Stomach (tissue), 9 donors: ENCODE measurements around the gene EVA1C. TPM values are rescaled to one million over a fixed set of nuclear protein-coding genes. Genes with fewer than 3 reads are reported as not detected.

Source experiments
- DNase-seq, 2 donors: peaks; one replicate each; pipeline versions ENCODE4 v3.0.0 to v3.0.0-alpha.2; 2013 to 2019
- H3K27ac ChIP-seq, 5 donors: fragments of 200-600 bp in 4 of 5; sonication (generic) in 4 of 5; one replicate each; pipeline ENCODE4 v1.5.1; 2013 to 2019; ENCODE audit warnings: mild to moderate bottlenecking in 1 of 5, moderate library complexity in 1 of 5
- H3K27me3 ChIP-seq, 3 donors: fragments of 200-600 bp; sonication (generic); one replicate each; pipeline ENCODE4 v1.5.1; 2017 to 2019; ENCODE audit warnings: mixed run types in 1 of 3
- H3K36me3 ChIP-seq, 4 donors: fragments of 200-600 bp; sonication (generic); 1 replicate in 3 of 4; 2 replicates in 1 of 4; pipeline ENCODE4 v1.5.1; 2016 to 2019
- H3K4me1 ChIP-seq, 4 donors: fragments of 200-600 bp; sonication (generic); one replicate each; pipeline ENCODE4 v1.5.1; 2016 to 2019
- H3K4me3 ChIP-seq, 4 donors: fragments of 200-600 bp; sonication (generic) in 3 of 4; one replicate each; pipeline ENCODE4 v1.5.1; 2016 to 2019; ENCODE audit warnings: mild to moderate bottlenecking in 1 of 4
- H3K9me3 ChIP-seq, 4 donors: fragments of 200-600 bp; sonication (generic); one replicate each; pipeline ENCODE4 v1.5.1; 2016 to 2019
- EP300 ChIP-seq: sonication (generic); formaldehyde crosslinking; IDR thresholded peaks from one replicate; pipeline ENCODE4 v1.6.1; 2017; ENCODE audit warnings: antibody characterized with exemption
- POLR2A ChIP-seq, 4 donors: fragments of 450-650 bp; IDR thresholded peaks; one replicate each; pipeline ENCODE4 v1.6.1; 2016; ENCODE audit warnings: antibody characterized with exemption in 4 of 4, control low read depth in 2 of 4, mild to moderate bottlenecking in 1 of 4, moderate library complexity in 1 of 4
- POLR2AphosphoS5 ChIP-seq, 3 donors: sonication (generic); formaldehyde crosslinking; IDR thresholded peaks; one replicate each; pipeline ENCODE4 v1.6.1; 2016; ENCODE audit warnings: antibody characterized with exemption in 3 of 3
- WGBS, 5 donors: extraction: QIAGEN DNeasy Blood & Tissue Kit in 3 of 5; methylation state at CpG; one replicate each; pipeline versions ENCODE4 v1.1.5 to v1.1.7; 2013 to 2018; 5-methylcytosine and 5-hydroxymethylcytosine counted together
- intact Hi-C: fragments of 100-400 bp; cut with DNase I; formaldehyde crosslinking; loops from one replicate; pipeline ENCODE4 v1.15.1; 2023; ENCODE audit warnings: low total_unique reads
- polyA plus RNA-seq, 3 donors: library from polyadenylated mRNA; stranded (reverse); fragments of 200-250 nt; gene quantifications; one replicate each; pipeline ENCODE4 v1.2.3, GENCODE V29; 2013
- total RNA-seq, 5 donors: library from RNA; depleted of rRNA; stranded (reverse); fragments of >200 nt; gene quantifications; one replicate each; pipeline versions ENCODE4 v1.1.0 to v1.2.3, GENCODE V29; 2014 to 2016
- TF ChIP-seq, protein P1 (sequence below), 7 experiments: fragments of 450-650 bp in 4 of 7; fragments of 200-600 bp in 3 of 7; sonication (generic) in 3 of 7; IDR thresholded peaks; one replicate each; pipeline ENCODE4 v1.5.1; 2016 to 2019; ENCODE audit warnings: antibody characterized with exemption in 7 of 7, control low read depth in 2 of 7, mild to moderate bottlenecking in 1 of 7
- donor health status: healthy with polysubstance abuse.
- donor health status: Bipolar disorder and iron deficiency.
- donor health status: healthy.

EVA1C gene
- total and polyA plus RNA-seq, 8 donors = 10.6 to 142 (median 42.9) TPM

DNA sequence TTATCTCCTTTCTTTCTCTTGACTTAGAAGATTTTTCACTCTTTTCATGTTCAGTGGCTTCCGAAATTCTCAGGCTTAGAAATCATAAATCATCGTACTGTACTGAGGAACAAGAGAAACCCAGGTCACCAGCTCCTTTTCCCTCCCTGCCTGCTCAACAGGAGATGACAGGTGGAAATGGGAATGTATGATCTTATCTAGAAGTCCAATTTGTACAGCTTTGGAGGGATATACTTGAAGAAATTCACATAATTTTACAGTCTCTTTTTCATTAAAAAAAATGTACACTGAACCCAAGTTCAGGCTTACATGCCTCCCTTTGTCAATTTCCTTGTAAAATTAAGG, 11.7 kb downstream of the EVA1C start:
- peaks cover 0 to 20% (median 2%) of the 10 kb centered on the region in 4 donors for H3K36me3 ChIP-seq
- H3K9me3 ChIP-seq = no peaks in the 10 kb centered on the region
- TF ChIP-seq POLR2A (IDR thresholded peaks at IDR 0.05) = no peak
- no peak for TF ChIP-seq POLR2AphosphoS5 (IDR thresholded peaks at IDR 0.05)
- TF ChIP-seq, protein P1, sequence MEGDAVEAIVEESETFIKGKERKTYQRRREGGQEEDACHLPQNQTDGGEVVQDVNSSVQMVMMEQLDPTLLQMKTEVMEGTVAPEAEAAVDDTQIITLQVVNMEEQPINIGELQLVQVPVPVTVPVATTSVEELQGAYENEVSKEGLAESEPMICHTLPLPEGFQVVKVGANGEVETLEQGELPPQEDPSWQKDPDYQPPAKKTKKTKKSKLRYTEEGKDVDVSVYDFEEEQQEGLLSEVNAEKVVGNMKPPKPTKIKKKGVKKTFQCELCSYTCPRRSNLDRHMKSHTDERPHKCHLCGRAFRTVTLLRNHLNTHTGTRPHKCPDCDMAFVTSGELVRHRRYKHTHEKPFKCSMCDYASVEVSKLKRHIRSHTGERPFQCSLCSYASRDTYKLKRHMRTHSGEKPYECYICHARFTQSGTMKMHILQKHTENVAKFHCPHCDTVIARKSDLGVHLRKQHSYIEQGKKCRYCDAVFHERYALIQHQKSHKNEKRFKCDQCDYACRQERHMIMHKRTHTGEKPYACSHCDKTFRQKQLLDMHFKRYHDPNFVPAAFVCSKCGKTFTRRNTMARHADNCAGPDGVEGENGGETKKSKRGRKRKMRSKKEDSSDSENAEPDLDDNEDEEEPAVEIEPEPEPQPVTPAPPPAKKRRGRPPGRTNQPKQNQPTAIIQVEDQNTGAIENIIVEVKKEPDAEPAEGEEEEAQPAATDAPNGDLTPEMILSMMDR (IDR thresholded peaks at IDR 0.05) = no peak
- no peak for TF ChIP-seq EP300
- peaks cover 0 to 5% (median 0%) of the 10 kb centered on the region in 4 donors for H3K4me1 ChIP-seq
- no peak for DNase-seq
- no peak overlapping the region for H3K27ac ChIP-seq
- 76 to 93% (median 86%) methylated on average over 2 of the region's 2 CpGs for WGBS, 5 donors
- no peak overlapping the region for H3K4me3 ChIP-seq
- no peaks in the 10 kb centered on the region for H3K27me3 ChIP-seq
- intact Hi-C loops = no loop called here

DNA sequence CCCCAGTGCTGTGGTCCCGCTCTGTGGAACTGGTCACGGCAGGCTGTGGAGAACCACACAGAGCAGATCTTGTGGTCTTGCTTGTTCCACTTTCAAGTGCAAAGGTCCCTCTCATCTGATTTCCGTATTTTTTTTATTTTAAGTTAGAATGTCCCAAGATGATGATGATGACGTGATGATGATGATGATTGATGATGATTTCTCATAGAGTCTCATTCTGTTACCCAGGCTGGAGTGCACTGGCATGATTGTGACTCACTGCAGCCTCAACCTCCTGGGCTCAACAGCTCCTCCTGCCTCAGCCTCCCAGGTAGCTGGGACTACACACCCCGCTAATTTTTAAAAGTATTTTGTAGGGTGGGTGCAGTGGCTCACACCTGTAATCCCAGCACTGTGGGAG, 12.2 kb downstream of the EVA1C start:
- DNase-seq = no peak
- WGBS, 5 donors = 88 to 96% (median 93%) methylated on average over 5 of the region's 5 CpGs

DNA sequence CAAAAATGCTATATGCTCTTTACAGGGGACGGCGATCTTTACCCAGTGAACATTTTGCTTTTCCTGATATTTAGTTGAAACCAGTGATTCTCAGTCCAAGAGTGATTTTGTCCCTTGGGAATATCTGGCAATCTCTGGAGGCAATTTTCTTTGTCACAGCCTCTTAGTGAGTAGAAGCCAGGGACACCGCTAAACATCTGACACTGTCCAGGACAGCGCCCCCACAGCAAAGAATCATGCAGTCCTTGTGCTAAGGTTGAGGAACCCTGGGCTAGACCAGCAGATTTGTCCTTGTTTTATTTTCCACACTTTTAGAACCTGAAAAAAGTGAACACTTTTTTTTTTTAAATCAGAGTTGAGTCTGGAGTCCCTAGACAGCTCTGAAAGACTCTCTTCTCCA, 13.1 kb downstream of the EVA1C start:
- WGBS, 5 donors = 90 to 98% (median 96%) methylated on average over 4 of the region's 4 CpGs
- TF ChIP-seq EP300 = no peak
- no peak for TF ChIP-seq POLR2A (IDR thresholded peaks at IDR 0.05)
- TF ChIP-seq POLR2AphosphoS5 (IDR thresholded peaks at IDR 0.05) = no peak
- no peak for DNase-seq
- Histone ChIP-seq H3K27ac (no peak overlapping the region), H3K4me1 (peaks cover 0 to 5% (median 0%) of the 10 kb centered on the region in 4 donors), H3K4me3 (no peak overlapping the region), H3K36me3 (peaks cover 0 to 20% (median 2%) of the 10 kb centered on the region in 4 donors), H3K9me3 (no peaks in the 10 kb centered on the region), H3K27me3 (no peaks in the 10 kb centered on the region)
- intact Hi-C loops = no loop called here

More for the DNA sequence above, 12.2 kb downstream of the EVA1C start:
- intact Hi-C loops = no loop called here
- TF ChIP-seq EP300 (no peak), POLR2AphosphoS5 (IDR thresholded peaks at IDR 0.05) (no peak), POLR2A (IDR thresholded peaks at IDR 0.05) (no peak)
- TF ChIP-seq, protein P1 (IDR thresholded peaks at IDR 0.05) = no peak
- peaks cover 0 to 20% (median 2%) of the 10 kb centered on the region in 4 donors for H3K36me3 ChIP-seq
- no peaks in the 10 kb centered on the region for H3K9me3 ChIP-seq
- peaks cover 0 to 5% (median 0%) of the 10 kb centered on the region in 4 donors for H3K4me1 ChIP-seq
- no peaks in the 10 kb centered on the region for H3K27me3 ChIP-seq
- no peak overlapping the region for H3K27ac ChIP-seq
- no peak overlapping the region for H3K4me3 ChIP-seq

DNA sequence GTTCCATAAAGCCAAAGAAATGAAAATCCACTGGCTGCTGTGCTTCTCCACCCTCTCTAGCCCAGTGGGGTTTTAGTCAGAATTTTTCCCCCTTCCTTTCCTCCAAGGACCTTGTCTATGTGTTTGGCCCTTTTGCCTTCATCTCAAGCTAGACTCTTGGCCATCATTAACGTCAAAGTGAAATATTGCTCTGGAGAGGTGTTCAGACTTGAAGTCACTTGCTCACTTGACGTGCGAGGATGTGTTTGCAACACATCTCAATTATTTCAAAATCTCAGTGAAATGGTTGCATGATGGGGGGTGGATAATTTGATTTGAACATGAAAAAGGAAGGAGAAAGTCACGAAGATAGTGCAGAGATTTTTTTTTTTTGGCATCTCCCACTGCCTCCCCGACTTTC, 13.6 kb downstream of the EVA1C start:
- H3K4me3 ChIP-seq = no peak overlapping the region
- H3K27me3 ChIP-seq = no peaks in the 10 kb centered on the region
- DNase-seq = no peak
- peaks cover 0 to 5% (median 0%) of the 10 kb centered on the region in 4 donors for H3K4me1 ChIP-seq
- H3K27ac ChIP-seq = no peak overlapping the region
- intact Hi-C loops = no loop called here
- TF ChIP-seq, protein P1 (IDR thresholded peaks at IDR 0.05) = no peak
- no peak for TF ChIP-seq POLR2A (IDR thresholded peaks at IDR 0.05)
- no peak for TF ChIP-seq POLR2AphosphoS5 (IDR thresholded peaks at IDR 0.05)
- no peak for TF ChIP-seq EP300
- H3K9me3 ChIP-seq = no peaks in the 10 kb centered on the region
- WGBS, 5 donors = 77 to 89% (median 88%) methylated on average over 5 of the region's 5 CpGs
- peaks cover 0 to 20% (median 2%) of the 10 kb centered on the region in 4 donors for H3K36me3 ChIP-seq

DNA sequence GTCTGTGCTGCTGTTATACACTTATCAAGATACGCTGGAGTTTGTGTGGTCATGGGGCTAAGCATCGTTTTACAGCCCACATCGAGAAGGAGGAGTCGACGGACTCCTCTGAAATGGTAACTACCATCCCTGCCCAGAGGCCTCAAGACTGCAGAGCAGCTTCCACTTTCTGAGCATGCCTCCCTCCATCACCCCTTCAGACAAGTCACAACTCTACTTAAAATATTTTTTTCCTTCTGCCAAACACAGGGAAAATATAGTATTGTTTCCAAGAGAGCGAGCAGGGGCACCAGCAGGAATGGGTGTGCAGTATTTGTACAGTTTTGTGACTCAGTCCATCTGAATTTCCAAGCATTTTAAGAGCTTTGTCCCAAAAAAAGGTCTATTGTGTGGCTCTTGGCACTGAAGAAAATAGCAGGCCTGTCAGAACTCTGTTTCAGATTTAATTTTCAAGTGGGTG, 14.1 kb downstream of the EVA1C start:
- Histone ChIP-seq H3K36me3 (peaks cover 0 to 20% (median 2%) of the 10 kb centered on the region in 4 donors), H3K4me1 (peaks cover 0 to 5% (median 0%) of the 10 kb centered on the region in 4 donors), H3K27me3 (no peaks in the 10 kb centered on the region), H3K4me3 (no peak overlapping the region), H3K27ac (no peak overlapping the region), H3K9me3 (no peaks in the 10 kb centered on the region)
- no peak for DNase-seq
- TF ChIP-seq, protein P1 (IDR thresholded peaks at IDR 0.05) = no peak
- no peak for TF ChIP-seq POLR2A (IDR thresholded peaks at IDR 0.05)
- no peak for TF ChIP-seq POLR2AphosphoS5 (IDR thresholded peaks at IDR 0.05)
- no peak for TF ChIP-seq EP300
- intact Hi-C loops = no loop called here
- WGBS, 5 donors = 67 to 81% (median 75%) methylated on average over 6 of the region's 6 CpGs
